HCT116 (cell line): ENCODE data around the gene HMBS.

Experiments
- ATF3 ChIP-seq: IDR thresholded peaks from 2 replicates; pipeline ENCODE4 v1.6.1; 2012
- CTCF ChIP-seq, 3 experiments: fragments of 200-600 bp in 1 of 3; sonication (generic) in 1 of 3; IDR thresholded peaks in 2 of 3; conservative IDR thresholded peaks in 1 of 3; 2 replicates each; pipeline ENCODE4 v1.5.1; 2012 to 2017; ENCODE audit warnings: low read depth in 2 of 3, low read length in 2 of 3, antibody characterized with exemption in 1 of 3, borderline replicate concordance in 1 of 3, control low read depth in 1 of 3, mild to moderate bottlenecking in 1 of 3, mixed read lengths in 1 of 3, mixed run types in 1 of 3, moderate library complexity in 1 of 3; ENCODE audit not compliant: insufficient read depth in 1 of 3
- EGR1 ChIP-seq: IDR thresholded peaks from 2 replicates; pipeline ENCODE4 v1.6.1; 2012; ENCODE audit warnings: low read depth
- EZH2 ChIP-seq: fragments of 200-600 bp; sonication (generic); IDR thresholded peaks from 2 replicates; pipeline ENCODE4 v1.6.1; 2017; ENCODE audit warnings: antibody characterized with exemption, mixed run types
- EZH2phosphoT487 ChIP-seq: fragments of 200-600 bp; IDR thresholded peaks from 2 replicates; pipeline ENCODE4 v1.6.1; 2018; ENCODE audit warnings: antibody characterized with exemption, borderline replicate concordance
- MAX ChIP-seq: IDR thresholded peaks from 2 replicates; pipeline ENCODE4 v1.6.1; 2012
- POLR2A ChIP-seq: IDR thresholded peaks from 2 replicates; pipeline ENCODE4 v1.7.0; 2011; ENCODE audit warnings: borderline replicate concordance; ENCODE audit not compliant: insufficient read depth, insufficient read length; ENCODE audit errors: extremely low read depth
- REST ChIP-seq: IDR thresholded peaks from 2 replicates; pipeline ENCODE4 v1.6.1; 2012; ENCODE audit warnings: low read depth
- SP1 ChIP-seq: IDR thresholded peaks from 2 replicates; pipeline ENCODE4 v1.6.1; 2012; ENCODE audit warnings: low read depth
- YY1 ChIP-seq: IDR thresholded peaks from 2 replicates; pipeline ENCODE4 v1.6.1; 2011; ENCODE audit warnings: low read length, low read depth, moderate library complexity, mild to moderate bottlenecking; ENCODE audit not compliant: insufficient replicate concordance; ENCODE audit errors: extremely low read depth
- ZFX ChIP-seq: fragments of 450-650 bp; IDR thresholded peaks from 2 replicates; pipeline ENCODE4 v1.6.1; 2017

GRCh38 chr11:119099711-119100110 lies 15.0 kb downstream of the HMBS start:
- TF ChIP-seq POLR2A: no peak
- TF ChIP-seq CTCF (IDR thresholded peaks at IDR 0.05 in 2 of 3, conservative IDR thresholded peaks at IDR 0.05 in 1 of 3; ENCODE audit: borderline replicate concordance in 1 of 3, insufficient read depth in 1 of 3, low read depth in 2 of 3, low read length in 2 of 3): no peak
- TF ChIP-seq REST: no peak
- no peak for TF ChIP-seq SP1
- no peak for TF ChIP-seq EZH2
- TF ChIP-seq EZH2phosphoT487: no peak
- TF ChIP-seq ATF3: no peak
- no peak for TF ChIP-seq MAX
- no peak for TF ChIP-seq YY1
- TF ChIP-seq ZFX: no peak
- TF ChIP-seq EGR1: no peak
